Activated naive CD4-positive, alpha-beta T cell treated with anti-CD3 and anti-CD28 coated beads, Interleukin-2, amount 50 U/mL, for 16 hours (primary cell): ENCODE measurements around the gene MTCL1.

Source experiments
- DNase-seq: peaks from one replicate; pipeline ENCODE4 v3.0.0-alpha.2; 2020

Gene MTCL1

GRCh38 chr18:8715599-8715998, 10.2 kb downstream of the MTCL1 start:
- no peak for DNase-seq

- DNase-seq: no peak
These were observed 11.8 kb downstream of the MTCL1 start for GRCh38 chr18:8717011-8717770.

- DNase-seq: no peak
These were observed 13.1 kb downstream of the MTCL1 start for GRCh38 chr18:8718401-8718913.

GRCh38 chr18:8719192-8719591, 13.8 kb downstream of the MTCL1 start:
- DNase-seq: no peak

GRCh38 chr18:8720141-8720540, 14.8 kb downstream of the MTCL1 start:
- no peak for DNase-seq

GRCh38 chr18:8721094-8721669, 15.8 kb downstream of the MTCL1 start:
- no peak for DNase-seq

GRCh38 chr18:8721716-8722115, 16.4 kb downstream of the MTCL1 start:
- DNase-seq: no peak

GRCh38 chr18:8722946-8723820, 17.8 kb downstream of the MTCL1 start:
- no peak for DNase-seq

GRCh38 chr18:8724452-8724851, 19.1 kb downstream of the MTCL1 start:
- no peak for DNase-seq

GRCh38 chr18:8726281-8726680, 20.9 kb downstream of the MTCL1 start:
- no peak for DNase-seq

GRCh38 chr18:8726963-8727705, 21.8 kb downstream of the MTCL1 start:
- no peak for DNase-seq

- DNase-seq: no peak
These were observed 24.9 kb downstream of the MTCL1 start for GRCh38 chr18:8730080-8730827.

- no peak for DNase-seq
These were observed 27.3 kb downstream of the MTCL1 start for GRCh38 chr18:8732442-8733360.

GRCh38 chr18:8734496-8734895, 29.1 kb downstream of the MTCL1 start:
- DNase-seq: no peak

- DNase-seq: no peak
These were observed 29.9 kb downstream of the MTCL1 start for GRCh38 chr18:8735274-8735673.

GRCh38 chr18:8741117-8741516, 35.8 kb downstream of the MTCL1 start:
- no peak for DNase-seq

GRCh38 chr18:8741532-8741931, 36.2 kb downstream of the MTCL1 start:
- no peak for DNase-seq

- no peak for DNase-seq
These were observed 37.3 kb downstream of the MTCL1 start for GRCh38 chr18:8742387-8743361.

- DNase-seq: no peak
These were observed 38.7 kb downstream of the MTCL1 start for GRCh38 chr18:8744038-8744437.

- no peak for DNase-seq
These were observed 39.3 kb downstream of the MTCL1 start for GRCh38 chr18:8744656-8745055.
